Measurements from ENCODE around the gene LRRC42.
"Not testable (repeated sequence)": the region's sequence is repeated elsewhere in the genome, so short reads cannot be mapped to it uniquely, and the experiment has no call there.

LRRC42 gene

GRCh38 chr1:53995683-53996082 lies 49.5 kb downstream of the LRRC42 start:
- TF ChIP-seq, protein P1, sequence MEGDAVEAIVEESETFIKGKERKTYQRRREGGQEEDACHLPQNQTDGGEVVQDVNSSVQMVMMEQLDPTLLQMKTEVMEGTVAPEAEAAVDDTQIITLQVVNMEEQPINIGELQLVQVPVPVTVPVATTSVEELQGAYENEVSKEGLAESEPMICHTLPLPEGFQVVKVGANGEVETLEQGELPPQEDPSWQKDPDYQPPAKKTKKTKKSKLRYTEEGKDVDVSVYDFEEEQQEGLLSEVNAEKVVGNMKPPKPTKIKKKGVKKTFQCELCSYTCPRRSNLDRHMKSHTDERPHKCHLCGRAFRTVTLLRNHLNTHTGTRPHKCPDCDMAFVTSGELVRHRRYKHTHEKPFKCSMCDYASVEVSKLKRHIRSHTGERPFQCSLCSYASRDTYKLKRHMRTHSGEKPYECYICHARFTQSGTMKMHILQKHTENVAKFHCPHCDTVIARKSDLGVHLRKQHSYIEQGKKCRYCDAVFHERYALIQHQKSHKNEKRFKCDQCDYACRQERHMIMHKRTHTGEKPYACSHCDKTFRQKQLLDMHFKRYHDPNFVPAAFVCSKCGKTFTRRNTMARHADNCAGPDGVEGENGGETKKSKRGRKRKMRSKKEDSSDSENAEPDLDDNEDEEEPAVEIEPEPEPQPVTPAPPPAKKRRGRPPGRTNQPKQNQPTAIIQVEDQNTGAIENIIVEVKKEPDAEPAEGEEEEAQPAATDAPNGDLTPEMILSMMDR (IDR thresholded peaks at IDR 0.05; ENCODE audit: low read depth, low read length), result no peak
- H3K4me3 ChIP-seq (replicated peaks in 1 of 2; ENCODE audit: low read depth in 2 of 2, low read length in 2 of 2), result no peak overlapping the region
- DNase-seq (ENCODE audit: low read depth in 2 of 2), result no peak

DNA sequence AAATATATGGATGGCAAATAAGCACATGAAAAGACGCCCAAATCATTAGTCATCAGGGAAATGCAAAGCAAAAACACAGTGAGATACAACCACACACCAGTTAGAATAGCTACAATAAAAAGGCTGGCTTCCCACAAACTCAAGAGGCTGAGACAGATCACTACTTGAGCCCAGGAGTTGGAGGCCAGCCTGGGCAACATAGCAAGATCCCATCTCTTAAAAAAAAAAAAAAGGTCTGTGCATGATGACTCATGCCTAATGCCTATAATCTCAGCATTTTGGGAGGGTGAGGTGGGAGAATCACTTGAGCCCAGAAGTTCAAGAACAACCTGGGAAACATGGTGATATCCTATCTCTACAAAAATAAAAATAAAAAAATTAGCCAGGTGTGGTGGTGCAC lies 52.1 kb downstream of the LRRC42 start:
- DNase-seq (ENCODE audit: low read depth in 2 of 2), result no peak
- TF ChIP-seq, protein P1 (IDR thresholded peaks at IDR 0.05; ENCODE audit: low read depth, low read length), result no peak
- H3K4me3 ChIP-seq (replicated peaks in 1 of 2; ENCODE audit: low read depth in 2 of 2, low read length in 2 of 2), result no peak overlapping the region

GRCh38 chr1:53999920-54000319 lies 53.8 kb downstream of the LRRC42 start:
- no peak overlapping the region for H3K4me3 ChIP-seq (replicated peaks in 1 of 2; ENCODE audit: low read depth in 2 of 2, low read length in 2 of 2)
- DNase-seq (ENCODE audit: low read depth in 2 of 2), result no peak
- TF ChIP-seq, protein P1 (IDR thresholded peaks at IDR 0.05; ENCODE audit: low read depth, low read length), result no peak

- H3K4me3 ChIP-seq (replicated peaks in 1 of 2; ENCODE audit: low read depth in 2 of 2, low read length in 2 of 2), result no peak overlapping the region
- TF ChIP-seq, protein P1 (IDR thresholded peaks at IDR 0.05; ENCODE audit: low read depth, low read length), result no peak
- no peak for DNase-seq (ENCODE audit: low read depth in 2 of 2)
These were observed 55.4 kb downstream of the LRRC42 start for GRCh38 chr1:54001591-54001990.

DNA sequence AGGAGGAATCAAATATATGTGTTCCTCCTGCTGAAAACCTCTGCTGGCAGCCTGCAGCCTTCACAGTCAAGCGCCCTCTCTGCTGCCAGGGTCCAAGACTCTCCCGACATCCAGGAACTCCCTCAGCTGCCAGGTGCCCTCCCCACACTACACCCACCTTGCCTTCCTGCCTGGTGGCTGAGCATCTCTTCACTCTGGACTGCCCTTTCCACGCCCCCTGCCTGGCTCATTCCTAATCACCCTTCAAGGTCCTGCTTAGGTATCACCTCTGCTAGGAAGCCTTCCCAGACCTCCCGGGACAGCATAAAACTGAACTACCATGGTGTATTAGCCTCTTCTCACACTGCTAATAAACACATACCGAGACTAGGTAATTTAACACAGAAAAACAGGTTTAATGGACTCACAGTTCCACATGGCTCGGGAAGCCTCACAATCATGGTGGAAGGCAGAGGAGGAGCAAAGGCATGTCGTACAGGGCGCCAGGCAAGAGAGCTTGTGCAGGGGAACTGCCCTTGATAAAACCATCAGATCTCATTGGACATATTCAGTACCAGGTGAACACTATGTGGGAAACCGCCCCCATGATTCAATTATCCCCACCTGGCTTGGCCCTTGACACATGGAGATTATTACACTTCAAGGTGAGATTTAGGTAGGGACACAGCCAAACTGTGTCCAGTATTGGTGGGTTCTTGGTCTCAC lies 56.5 kb downstream of the LRRC42 start:
- TF ChIP-seq, protein P1 (IDR thresholded peaks at IDR 0.05; ENCODE audit: low read depth, low read length), result no peak
- no peak overlapping the region for H3K4me3 ChIP-seq (replicated peaks in 1 of 2; ENCODE audit: low read depth in 2 of 2, low read length in 2 of 2)
- DNase-seq (ENCODE audit: low read depth in 2 of 2), result no peak

- no peak for DNase-seq (ENCODE audit: low read depth in 2 of 2)
- TF ChIP-seq, protein P1 (IDR thresholded peaks at IDR 0.05; ENCODE audit: low read depth, low read length), result no peak
- no peak overlapping the region for H3K4me3 ChIP-seq (replicated peaks in 1 of 2; ENCODE audit: low read depth in 2 of 2, low read length in 2 of 2)
These were observed 57.1 kb downstream of the LRRC42 start for GRCh38 chr1:54003249-54003646.

DNA sequence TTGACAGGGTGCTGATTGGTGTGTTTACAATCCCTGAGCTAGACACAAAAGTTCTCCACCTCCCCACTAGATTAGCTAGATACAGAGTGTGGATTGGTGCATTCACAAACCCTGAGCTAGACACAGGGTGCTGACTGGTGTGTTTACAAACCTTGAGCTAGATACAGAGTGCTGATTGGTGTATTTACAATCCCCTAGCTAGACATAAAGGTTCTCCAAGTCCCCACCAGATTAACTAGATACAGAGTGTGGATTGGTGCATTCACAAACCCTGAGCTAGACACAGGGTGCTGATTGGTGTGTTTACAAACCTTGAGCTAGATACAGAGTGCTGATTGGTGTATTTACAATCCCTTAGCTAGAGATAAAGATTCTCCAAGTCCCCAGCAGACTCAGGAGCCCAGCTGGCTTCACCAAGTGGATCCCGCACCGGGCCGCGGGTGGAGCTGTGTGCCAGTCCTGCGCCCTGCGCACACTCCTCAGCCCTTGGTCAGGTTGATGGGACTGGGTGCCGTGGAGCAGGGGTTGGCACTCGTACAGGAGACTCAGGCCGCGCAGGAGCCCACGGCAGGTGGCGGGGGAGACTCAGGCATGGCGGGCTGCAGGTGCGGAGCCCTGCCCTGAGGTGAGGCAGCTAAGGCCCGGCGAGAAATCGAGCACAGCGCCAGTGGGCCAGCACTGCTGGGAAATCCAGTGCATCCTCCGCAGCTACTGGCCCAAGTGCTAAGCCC lies 57.8 kb downstream of the LRRC42 start:
- H3K4me3 ChIP-seq (replicated peaks in 1 of 2; ENCODE audit: low read depth in 2 of 2, low read length in 2 of 2); DNase-seq (ENCODE audit: low read depth in 2 of 2): not testable (repeated sequence)

All from cardiac fibroblast (primary cell).